ENCODE data around the gene ARMC7.

GRCh38 chr17:75124041-75124818, 14.5 kb downstream of the ARMC7 start:
- TF ChIP-seq, protein P1, sequence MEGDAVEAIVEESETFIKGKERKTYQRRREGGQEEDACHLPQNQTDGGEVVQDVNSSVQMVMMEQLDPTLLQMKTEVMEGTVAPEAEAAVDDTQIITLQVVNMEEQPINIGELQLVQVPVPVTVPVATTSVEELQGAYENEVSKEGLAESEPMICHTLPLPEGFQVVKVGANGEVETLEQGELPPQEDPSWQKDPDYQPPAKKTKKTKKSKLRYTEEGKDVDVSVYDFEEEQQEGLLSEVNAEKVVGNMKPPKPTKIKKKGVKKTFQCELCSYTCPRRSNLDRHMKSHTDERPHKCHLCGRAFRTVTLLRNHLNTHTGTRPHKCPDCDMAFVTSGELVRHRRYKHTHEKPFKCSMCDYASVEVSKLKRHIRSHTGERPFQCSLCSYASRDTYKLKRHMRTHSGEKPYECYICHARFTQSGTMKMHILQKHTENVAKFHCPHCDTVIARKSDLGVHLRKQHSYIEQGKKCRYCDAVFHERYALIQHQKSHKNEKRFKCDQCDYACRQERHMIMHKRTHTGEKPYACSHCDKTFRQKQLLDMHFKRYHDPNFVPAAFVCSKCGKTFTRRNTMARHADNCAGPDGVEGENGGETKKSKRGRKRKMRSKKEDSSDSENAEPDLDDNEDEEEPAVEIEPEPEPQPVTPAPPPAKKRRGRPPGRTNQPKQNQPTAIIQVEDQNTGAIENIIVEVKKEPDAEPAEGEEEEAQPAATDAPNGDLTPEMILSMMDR (IDR thresholded peaks at IDR 0.05), result no peak
- TF ChIP-seq POLR2AphosphoS5 (IDR thresholded peaks at IDR 0.05), result peak in 2 of 3 donors; percentile 79 to 87
